Ishikawa (cell line): ENCODE measurements around the gene CAMK1D.

Source experiments
- CEBPB ChIP-seq: IDR thresholded peaks from 2 replicates; pipeline ENCODE4 v1.6.1; 2012
- EP300 ChIP-seq: IDR thresholded peaks from 2 replicates; pipeline ENCODE4 v1.6.1; 2012; ENCODE audit warnings: borderline replicate concordance
- FOXM1 ChIP-seq: IDR thresholded peaks from 2 replicates; pipeline ENCODE4 v1.6.1; 2012; ENCODE audit warnings: low read depth, borderline replicate concordance
- RAD21 ChIP-seq: IDR thresholded peaks from 2 replicates; pipeline ENCODE4 v1.6.1; 2012; ENCODE audit warnings: low read depth
- YY1 ChIP-seq: IDR thresholded peaks from 2 replicates; pipeline ENCODE4 v1.6.1; 2012; ENCODE audit warnings: low read depth
- TF ChIP-seq, protein P1 (sequence below): IDR thresholded peaks from 2 replicates; pipeline ENCODE4 v1.6.1; 2012

DNA sequence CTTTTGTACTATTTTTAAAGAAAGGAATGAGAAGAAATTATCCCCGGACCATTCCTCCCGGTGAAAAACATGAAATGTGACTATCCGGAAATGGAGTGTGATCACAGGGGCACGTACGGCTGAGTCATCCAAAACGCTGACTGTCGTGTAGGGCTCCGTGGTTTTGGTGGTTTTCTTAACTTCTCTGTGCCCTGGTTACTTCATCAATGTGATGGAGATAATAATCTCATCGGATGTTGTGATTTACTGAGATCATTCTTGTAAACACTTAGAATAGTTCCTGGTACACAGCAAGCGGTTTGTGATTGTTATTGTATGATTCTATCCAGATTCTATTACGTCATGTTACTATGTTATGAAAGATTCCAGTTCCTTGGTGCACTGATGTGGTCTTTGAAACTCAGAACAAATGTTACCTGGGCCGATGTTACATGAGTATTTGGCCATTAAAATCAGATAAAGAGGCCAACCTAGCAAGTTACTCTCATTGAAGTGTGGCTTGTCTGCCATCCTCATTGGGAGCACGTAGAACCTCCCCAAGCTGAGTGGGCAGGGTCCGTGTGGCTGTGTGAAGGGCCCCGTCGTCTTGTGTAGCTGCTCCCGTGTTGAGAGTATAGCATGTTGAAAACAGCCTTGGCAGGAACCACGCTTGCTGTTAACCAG, 99.5 kb downstream of the CAMK1D start:
- TF ChIP-seq RAD21: no peak
- no peak for TF ChIP-seq CEBPB
- TF ChIP-seq, protein P1, sequence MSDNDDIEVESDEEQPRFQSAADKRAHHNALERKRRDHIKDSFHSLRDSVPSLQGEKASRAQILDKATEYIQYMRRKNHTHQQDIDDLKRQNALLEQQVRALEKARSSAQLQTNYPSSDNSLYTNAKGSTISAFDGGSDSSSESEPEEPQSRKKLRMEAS: no peak
- TF ChIP-seq YY1: no peak
- no peak for TF ChIP-seq EP300
- no peak for TF ChIP-seq FOXM1
